Naive thymus-derived CD4-positive, alpha-beta T cell (primary cell): ENCODE measurements around the gene RAPSN. TPM values are rescaled to one million over a fixed set of nuclear protein-coding genes. Genes with fewer than 3 reads are reported as not detected.

Experiments used
- ATAC-seq: fragments of 150-1000 bp; cut with Tn5 transposase; 2 replicates; pipeline ENCODE4 v1.10.0; 2021; ENCODE audit warnings: mild to moderate bottlenecking, moderate library complexity
- CTCF ChIA-PET: fragments of 350-600 bp; sonication (Branson Sonifier 250); formaldehyde crosslinking; loops from one replicate; lab custom pipeline; 2021; ENCODE audit warnings: antibody characterized with exemption; lab: Charles Lee
- POLR2A ChIA-PET: fragments of 350-600 bp; sonication (Branson Sonifier 250); formaldehyde crosslinking; loops from one replicate; lab custom pipeline; 2021; ENCODE audit warnings: antibody characterized with exemption, inconsistent platforms; lab: Charles Lee
- DNase-seq, 9 donors: peaks; one replicate each; pipeline versions ENCODE4 v3.0.0 to v3.0.0-alpha.2; 2020 to 2022; ENCODE audit warnings: mixed read lengths in 1 of 9
- H3K27ac ChIP-seq: one replicate; pipeline ENCODE4 v1.7.0; 2013; ENCODE audit warnings: mild to moderate bottlenecking, low read depth, low read length, moderate library complexity
- H3K27me3 ChIP-seq, 2 donors: one replicate each; pipeline ENCODE4 v1.7.0; 2013; ENCODE audit warnings: low read length in 2 of 2, mild to moderate bottlenecking in 2 of 2, moderate library complexity in 2 of 2; ENCODE audit not compliant: control insufficient read depth in 2 of 2, insufficient read depth in 2 of 2
- H3K36me3 ChIP-seq, 3 experiments: 1 replicate in 2 of 3; 2 replicates in 1 of 3; pipeline ENCODE4 v1.7.0; 2013; ENCODE audit warnings: low read length in 3 of 3, mild to moderate bottlenecking in 3 of 3, moderate library complexity in 1 of 3; ENCODE audit not compliant: insufficient read depth in 3 of 3, control insufficient read depth in 2 of 3
- H3K4me1 ChIP-seq, 2 donors: one replicate each; pipeline ENCODE4 v1.7.0; 2013; ENCODE audit warnings: low read length in 2 of 2, mild to moderate bottlenecking in 2 of 2, moderate library complexity in 1 of 2; ENCODE audit not compliant: control insufficient read depth in 2 of 2, insufficient read depth in 2 of 2
- H3K4me3 ChIP-seq: 2 replicates; pipeline ENCODE4 v1.7.0; 2013; ENCODE audit warnings: mild to moderate bottlenecking, low read length
- H3K9me3 ChIP-seq, 3 experiments: 1 replicate in 2 of 3; 2 replicates in 1 of 3; pipeline ENCODE4 v1.7.0; 2013; ENCODE audit warnings: low read length in 3 of 3; ENCODE audit not compliant: control insufficient read depth in 2 of 3
- H3K27ac Mint-ChIP-seq, 9 donors: one replicate each; pipeline ENCODE4 v1.8.0; 2020 to 2022; ENCODE audit warnings: mixed read lengths in 9 of 9, mild to moderate bottlenecking in 8 of 9, moderate library complexity in 5 of 9, inconsistent platforms in 2 of 9
- H3K27me3 Mint-ChIP-seq, 5 donors: one replicate each; pipeline ENCODE4 v1.8.0; 2021 to 2022; ENCODE audit warnings: mixed read lengths in 5 of 5, mild to moderate bottlenecking in 1 of 5
- H3K36me3 Mint-ChIP-seq, 5 donors: one replicate each; pipeline ENCODE4 v1.8.0; 2020 to 2022; ENCODE audit warnings: mixed read lengths in 5 of 5, mild to moderate bottlenecking in 3 of 5, inconsistent platforms in 1 of 5
- H3K4me1 Mint-ChIP-seq, 7 donors: one replicate each; pipeline ENCODE4 v1.8.0; 2020 to 2022; ENCODE audit warnings: mixed read lengths in 7 of 7, mild to moderate bottlenecking in 3 of 7, inconsistent platforms in 1 of 7
- H3K4me3 Mint-ChIP-seq, 10 donors: one replicate each; pipeline ENCODE4 v1.8.0; 2020 to 2022; ENCODE audit warnings: mild to moderate bottlenecking in 10 of 10, mixed read lengths in 10 of 10, moderate library complexity in 6 of 10, inconsistent platforms in 2 of 10
- H3K9me3 Mint-ChIP-seq, 11 donors: one replicate each; pipeline ENCODE4 v1.8.0; 2020 to 2022; ENCODE audit warnings: mixed read lengths in 11 of 11, mild to moderate bottlenecking in 4 of 11, inconsistent platforms in 1 of 11, moderate library complexity in 1 of 11
- intact Hi-C, 2 donors: fragments of 100-400 bp; cut with micrococcal nuclease; formaldehyde crosslinking; loops; one replicate each; pipeline ENCODE4 v1.15.1; 2023
- polyA plus RNA-seq, 2 donors: library from polyadenylated mRNA; unstranded; fragments of 300-500 nt; fragmentation: Illumina TruSeq; gene quantifications; one replicate each; pipeline ENCODE4 v1.2.3, GENCODE V29; 2021
- total RNA-seq, 6 experiments: library from RNA in 5 of 6; stranded (reverse) in 5 of 6; gene quantifications; 1 replicate in 5 of 6; 2 replicates in 1 of 6; pipeline ENCODE4 v1.2.3 and lab custom pipeline; 2021 to 2026

Gene RAPSN
- total and polyA plus RNA-seq, 7 experiments from 2014 or later: 0.99 to 1.7 (median 1.4) TPM; not detected in 2

GRCh38 chr11:47467357-47467756 is 18.4 kb upstream of the RAPSN start:
- Histone ChIP-seq H3K27me3 (no peaks in the 10 kb centered on the region), H3K4me1 (no peaks in the 10 kb centered on the region), H3K27ac (no peak overlapping the region), H3K4me3 (no peak overlapping the region), H3K9me3 (no peaks in the 10 kb centered on the region), H3K36me3 (peaks cover 8 to 76% (median 11%) of the 10 kb centered on the region in 3 experiments)
- H3K9me3 Mint-ChIP-seq: no peaks in the 10 kb centered on the region
- H3K27ac Mint-ChIP-seq: peak overlapping the region in 5 of 9 donors; percentile 19 to 83 (median 59)
- no peak overlapping the region for H3K4me3 Mint-ChIP-seq
- DNase-seq: no peak
- no peak for ATAC-seq
- POLR2A ChIA-PET: no interaction called here
- peaks cover 0 to 12% (median 9%) of the 10 kb centered on the region in 7 donors for H3K4me1 Mint-ChIP-seq
- H3K27me3 Mint-ChIP-seq: no peaks in the 10 kb centered on the region
- H3K36me3 Mint-ChIP-seq: peaks cover 0 to 35% (median 11%) of the 10 kb centered on the region in 5 donors
- intact Hi-C loops: no loop called here
- CTCF ChIA-PET: no interaction called here

- no peaks in the 10 kb centered on the region for H3K27me3 ChIP-seq
- no peak overlapping the region for H3K27ac ChIP-seq
- Mint-ChIP-seq H3K27ac (peak overlapping the region in 6 of 9 donors; percentile 19 to 65 (median 36)), H3K9me3 (no peaks in the 10 kb centered on the region), H3K27me3 (no peaks in the 10 kb centered on the region), H3K4me1 (peaks cover 0 to 12% (median 9%) of the 10 kb centered on the region in 7 donors), H3K4me3 (no peak overlapping the region), H3K36me3 (peaks cover 0 to 34% (median 11%) of the 10 kb centered on the region in 5 donors)
- H3K4me1 ChIP-seq: no peaks in the 10 kb centered on the region
- no peak overlapping the region for H3K4me3 ChIP-seq
- DNase-seq (no peak), ATAC-seq (no peak)
- CTCF ChIA-PET: no interaction called here
- POLR2A ChIA-PET: interaction anchor here (0.6 kb wide), 1 partner anchor 398 kb away, joined by 3 read pairs; no protein-coding TSS in a partner anchor
- peaks cover 2 to 70% (median 6%) of the 10 kb centered on the region in 3 experiments for H3K36me3 ChIP-seq
- intact Hi-C loops: no loop called here
- H3K9me3 ChIP-seq: no peaks in the 10 kb centered on the region
Observed at GRCh38 chr11:47466701-47467250, 17.8 kb upstream of the RAPSN start.

- H3K27me3 ChIP-seq: no peaks in the 10 kb centered on the region
- ChIA-PET CTCF (no interaction called here), POLR2A (interaction anchor here (0.6 kb wide), 2 partner anchors 398 to 682 kb away, joined by 3 read pairs; no protein-coding TSS in a partner anchor)
- Mint-ChIP-seq H3K4me1 (peaks cover 0 to 12% (median 9%) of the 10 kb centered on the region in 7 donors), H3K4me3 (no peak overlapping the region), H3K27ac (peak overlapping the region in 2 of 9 donors; percentile 7 to 77), H3K27me3 (no peaks in the 10 kb centered on the region), H3K9me3 (no peaks in the 10 kb centered on the region), H3K36me3 (peaks cover 0 to 31% (median 11%) of the 10 kb centered on the region in 5 donors)
- ATAC-seq (no peak), DNase-seq (no peak)
- H3K4me1 ChIP-seq: no peaks in the 10 kb centered on the region
- no peak overlapping the region for H3K27ac ChIP-seq
- H3K4me3 ChIP-seq: no peak overlapping the region
- H3K9me3 ChIP-seq: no peaks in the 10 kb centered on the region
- peaks cover 0 to 65% (median 6%) of the 10 kb centered on the region in 3 experiments for H3K36me3 ChIP-seq
- intact Hi-C loops: no loop called here
Observed at GRCh38 chr11:47466201-47466600, 17.3 kb upstream of the RAPSN start.

GRCh38 chr11:47464483-47464882 is 15.5 kb upstream of the RAPSN start:
- intact Hi-C loops: no loop called here
- no peaks in the 10 kb centered on the region for H3K27me3 Mint-ChIP-seq
- peaks cover 0 to under 1% (median 0%) of the 10 kb centered on the region in 11 donors for H3K9me3 Mint-ChIP-seq
- no peaks in the 10 kb centered on the region for H3K9me3 ChIP-seq
- peaks cover 0 to 50% (median 2%) of the 10 kb centered on the region in 3 experiments for H3K36me3 ChIP-seq
- H3K4me1 ChIP-seq: no peaks in the 10 kb centered on the region
- DNase-seq (no peak), ATAC-seq (no peak)
- peaks cover 0 to 10% (median 8%) of the 10 kb centered on the region in 7 donors for H3K4me1 Mint-ChIP-seq
- no peak overlapping the region for H3K27ac Mint-ChIP-seq
- no peak overlapping the region for H3K4me3 ChIP-seq
- H3K36me3 Mint-ChIP-seq: peaks cover 0 to 23% (median 9%) of the 10 kb centered on the region in 5 donors
- H3K4me3 Mint-ChIP-seq: no peak overlapping the region
- ChIA-PET POLR2A (no interaction called here), CTCF (interaction anchor here (0.6 to 1.9 kb wide), 2 partner anchors 10 to 13 kb away, joined by 3 to 8 read pairs; no protein-coding TSS in a partner anchor)
- H3K27me3 ChIP-seq: no peaks in the 10 kb centered on the region
- no peak overlapping the region for H3K27ac ChIP-seq

- DNase-seq: no peak
- peaks cover 0 to 26% (median 0%) of the 10 kb centered on the region in 3 experiments for H3K36me3 ChIP-seq
Observed at GRCh38 chr11:47461876-47462275, 12.9 kb upstream of the RAPSN start.

GRCh38 chr11:47460571-47461235 is 11.8 kb upstream of the RAPSN start:
- H3K36me3 ChIP-seq: peaks cover 0 to 21% (median 0%) of the 10 kb centered on the region in 3 experiments
- H3K4me3 ChIP-seq: no peak overlapping the region
- H3K9me3 ChIP-seq: no peaks in the 10 kb centered on the region
- POLR2A ChIA-PET: no interaction called here
- peaks cover 0 to 6% (median 3%) of the 10 kb centered on the region in 5 donors for H3K36me3 Mint-ChIP-seq
- no peak overlapping the region for H3K27ac ChIP-seq
- no peak overlapping the region for H3K4me3 Mint-ChIP-seq
- CTCF ChIA-PET: interaction anchor here (0.6 kb wide), 1 partner anchor 198 kb away, joined by 5 read pairs; no protein-coding TSS in a partner anchor
- H3K27me3 Mint-ChIP-seq: no peaks in the 10 kb centered on the region
- intact Hi-C loops: no loop called here
- no peaks in the 10 kb centered on the region for H3K4me1 ChIP-seq
- H3K4me1 Mint-ChIP-seq: no peaks in the 10 kb centered on the region
- ATAC-seq (no peak), DNase-seq (no peak)
- peaks cover 0 to 2% (median 0%) of the 10 kb centered on the region in 11 donors for H3K9me3 Mint-ChIP-seq
- H3K27ac Mint-ChIP-seq: peak overlapping the region in 5 of 9 donors; percentile 0 to 76 (median 20)
- H3K27me3 ChIP-seq: no peaks in the 10 kb centered on the region

More at GRCh38 chr11:47461876-47462275, 12.9 kb upstream of the RAPSN start:
- no peaks in the 10 kb centered on the region for H3K9me3 ChIP-seq
- no peak overlapping the region for H3K4me3 ChIP-seq
- no peaks in the 10 kb centered on the region for H3K4me1 ChIP-seq
- no peak overlapping the region for H3K27ac ChIP-seq
- Mint-ChIP-seq H3K27ac (peak overlapping the region in 5 of 9 donors; percentile 17 to 87 (median 67)), H3K9me3 (peaks cover 0 to 2% (median 0%) of the 10 kb centered on the region in 11 donors), H3K36me3 (peaks cover 0 to 6% (median 3%) of the 10 kb centered on the region in 5 donors), H3K27me3 (no peaks in the 10 kb centered on the region), H3K4me1 (peaks cover 0 to 1% (median 0%) of the 10 kb centered on the region in 7 donors), H3K4me3 (no peak overlapping the region)
- intact Hi-C loops: no loop called here
- CTCF ChIA-PET: interaction anchor here (1.2 kb wide), 1 partner anchor 9 kb away, joined by 3 read pairs; no protein-coding TSS in a partner anchor
- no peak for ATAC-seq
- POLR2A ChIA-PET: no interaction called here
- H3K27me3 ChIP-seq: no peaks in the 10 kb centered on the region
